Suprapubic skin (tissue), 4 donors: ENCODE results near the gene EFCAB7. TPM values are rescaled to one million over a fixed set of nuclear protein-coding genes. Genes with fewer than 3 reads are reported as not detected.
A peak's percentile ranks its signal among the peaks of the same experiment; 100 is the strongest.

ENCODE experiments used
- DNase-seq, 2 donors: peaks; one replicate each; pipeline ENCODE4 v3.0.0-alpha.2; 2019; ENCODE audit warnings: low spot score in 2 of 2
- H3K27ac ChIP-seq: fragments of 200-600 bp; sonication (generic); one replicate; pipeline ENCODE4 v1.5.1; 2019
- H3K27me3 ChIP-seq: fragments of 200-600 bp; sonication (generic); one replicate; pipeline ENCODE4 v1.5.1; 2019
- H3K36me3 ChIP-seq: fragments of 200-600 bp; sonication (generic); one replicate; pipeline ENCODE4 v1.5.1; 2019
- H3K4me1 ChIP-seq: fragments of 200-600 bp; sonication (generic); one replicate; pipeline ENCODE4 v1.5.1; 2019
- H3K4me3 ChIP-seq: fragments of 200-600 bp; sonication (generic); one replicate; pipeline ENCODE4 v1.5.1; 2019; ENCODE audit warnings: mild to moderate bottlenecking
- H3K9me3 ChIP-seq: fragments of 200-600 bp; sonication (generic); one replicate; pipeline ENCODE4 v1.5.1; 2019
- EP300 ChIP-seq: sonication (generic); formaldehyde crosslinking; IDR thresholded peaks from one replicate; pipeline ENCODE4 v1.6.1; 2017; ENCODE audit warnings: antibody characterized with exemption
- POLR2A ChIP-seq, 2 donors: fragments of 450-650 bp; IDR thresholded peaks; one replicate each; pipeline ENCODE4 v1.6.1; 2017; ENCODE audit warnings: antibody characterized with exemption in 2 of 2, mild to moderate bottlenecking in 2 of 2, moderate library complexity in 2 of 2
- POLR2AphosphoS5 ChIP-seq, 3 donors: sonication (generic); formaldehyde crosslinking; IDR thresholded peaks; one replicate each; pipeline ENCODE4 v1.6.1; 2017; ENCODE audit warnings: antibody characterized with exemption in 3 of 3
- WGBS: methylation state at CpG from one replicate; pipeline ENCODE4 v1.1.5; 2018; 5-methylcytosine and 5-hydroxymethylcytosine counted together
- total RNA-seq, 4 donors: library from RNA; depleted of rRNA; stranded (reverse); fragments of >200 nt; gene quantifications; one replicate each; pipeline ENCODE4 v1.1.0, GENCODE V29; 2016
- TF ChIP-seq, protein P1 (sequence below), 2 donors: fragments of 200-600 bp in 1 of 2; fragments of 450-650 bp in 1 of 2; sonication (generic) in 1 of 2; IDR thresholded peaks; one replicate each; pipeline ENCODE4 v1.5.1; 2016 to 2019; ENCODE audit warnings: antibody characterized with exemption in 2 of 2, mild to moderate bottlenecking in 1 of 2, moderate library complexity in 1 of 2

The EFCAB7 gene
- total RNA-seq, 4 donors from 2014 or later, result 2.8 to 14.1 (median 8.0) TPM

DNA sequence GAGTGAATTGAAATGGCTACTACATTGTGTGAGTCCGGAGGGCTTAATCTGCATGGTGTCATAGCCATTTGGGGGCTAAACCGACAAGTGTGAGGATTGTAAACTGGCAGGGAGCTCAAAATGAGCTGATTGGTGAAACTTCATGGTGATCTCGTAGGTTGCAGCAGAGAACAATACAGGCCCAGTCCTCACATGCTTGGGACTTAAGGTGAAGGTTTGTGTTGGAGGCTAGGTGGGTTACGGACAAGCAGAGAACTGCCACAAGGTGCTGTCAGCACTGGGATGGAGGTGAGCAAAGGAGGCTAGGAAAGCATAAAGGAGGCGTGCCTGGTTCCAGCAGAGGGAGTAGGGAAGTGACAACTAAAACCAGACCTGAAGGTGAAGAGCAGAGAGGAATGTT is 79.3 kb downstream of the EFCAB7 start:
- no peaks in the 10 kb centered on the region for H3K27me3 ChIP-seq
- H3K9me3 ChIP-seq, result no peaks in the 10 kb centered on the region
- 74% methylated on average over 5 of the region's 5 CpGs for WGBS
- no peak for TF ChIP-seq POLR2A (IDR thresholded peaks at IDR 0.05)
- TF ChIP-seq, protein P1, sequence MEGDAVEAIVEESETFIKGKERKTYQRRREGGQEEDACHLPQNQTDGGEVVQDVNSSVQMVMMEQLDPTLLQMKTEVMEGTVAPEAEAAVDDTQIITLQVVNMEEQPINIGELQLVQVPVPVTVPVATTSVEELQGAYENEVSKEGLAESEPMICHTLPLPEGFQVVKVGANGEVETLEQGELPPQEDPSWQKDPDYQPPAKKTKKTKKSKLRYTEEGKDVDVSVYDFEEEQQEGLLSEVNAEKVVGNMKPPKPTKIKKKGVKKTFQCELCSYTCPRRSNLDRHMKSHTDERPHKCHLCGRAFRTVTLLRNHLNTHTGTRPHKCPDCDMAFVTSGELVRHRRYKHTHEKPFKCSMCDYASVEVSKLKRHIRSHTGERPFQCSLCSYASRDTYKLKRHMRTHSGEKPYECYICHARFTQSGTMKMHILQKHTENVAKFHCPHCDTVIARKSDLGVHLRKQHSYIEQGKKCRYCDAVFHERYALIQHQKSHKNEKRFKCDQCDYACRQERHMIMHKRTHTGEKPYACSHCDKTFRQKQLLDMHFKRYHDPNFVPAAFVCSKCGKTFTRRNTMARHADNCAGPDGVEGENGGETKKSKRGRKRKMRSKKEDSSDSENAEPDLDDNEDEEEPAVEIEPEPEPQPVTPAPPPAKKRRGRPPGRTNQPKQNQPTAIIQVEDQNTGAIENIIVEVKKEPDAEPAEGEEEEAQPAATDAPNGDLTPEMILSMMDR (IDR thresholded peaks at IDR 0.05), result no peak
- H3K4me3 ChIP-seq, result no peak overlapping the region
- H3K4me1 ChIP-seq, result no peaks in the 10 kb centered on the region
- no peak overlapping the region for H3K27ac ChIP-seq
- no peaks in the 10 kb centered on the region for H3K36me3 ChIP-seq
- no peak for DNase-seq

DNA sequence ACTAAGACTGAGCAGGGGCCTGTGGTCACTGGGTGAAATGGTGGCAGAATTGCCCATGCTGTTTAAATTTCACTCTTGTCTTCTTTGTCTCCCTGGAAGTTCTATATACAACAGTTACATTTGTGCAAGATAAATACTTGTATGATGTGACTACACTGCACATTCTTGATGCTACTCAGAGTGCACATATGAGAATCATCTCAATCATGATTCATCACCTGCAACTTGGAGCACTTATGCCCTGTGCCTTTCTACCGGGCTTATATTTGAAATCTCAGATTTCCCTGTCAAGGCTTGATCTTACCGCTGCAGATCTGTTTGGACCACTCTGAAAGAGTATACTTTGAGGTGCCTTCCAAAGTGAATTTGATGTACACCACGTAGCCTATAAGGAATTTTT is 80.5 kb downstream of the EFCAB7 start:
- Histone ChIP-seq H3K4me3 (no peak overlapping the region), H3K9me3 (no peaks in the 10 kb centered on the region), H3K4me1 (no peaks in the 10 kb centered on the region), H3K27ac (no peak overlapping the region), H3K27me3 (no peaks in the 10 kb centered on the region), H3K36me3 (no peaks in the 10 kb centered on the region)
- TF ChIP-seq POLR2AphosphoS5 (IDR thresholded peaks at IDR 0.05) (no peak), EP300 (no peak), POLR2A (IDR thresholded peaks at IDR 0.05) (no peak)
- TF ChIP-seq, protein P1 (IDR thresholded peaks at IDR 0.05), result no peak
- 88% methylated on average over 3 of the region's 3 CpGs for WGBS
- no peak for DNase-seq

DNA sequence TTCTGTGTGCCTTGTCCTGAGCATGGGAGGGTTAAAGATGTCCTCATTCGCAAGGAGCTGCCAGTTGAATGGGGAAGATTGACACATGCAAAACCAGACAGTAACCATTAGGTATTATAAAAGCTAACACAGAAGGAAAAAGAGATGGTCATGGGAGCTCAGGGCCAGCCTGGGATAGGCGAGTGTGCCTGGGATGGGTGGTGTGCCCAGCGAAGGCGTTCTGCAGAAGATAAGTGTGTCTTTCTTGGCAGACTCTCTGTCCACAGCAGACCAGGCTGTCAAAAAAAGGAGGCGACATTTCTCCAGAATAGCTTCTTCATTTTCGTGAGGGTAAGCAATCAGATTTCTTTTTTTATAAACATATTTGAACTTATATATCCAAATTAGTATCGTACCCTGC is 84.0 kb downstream of the EFCAB7 start:
- H3K9me3 ChIP-seq, result no peaks in the 10 kb centered on the region
- H3K27ac ChIP-seq, result no peak overlapping the region
- WGBS, result 97% methylated on average over 7 of the region's 7 CpGs
- no peak overlapping the region for H3K4me3 ChIP-seq
- H3K36me3 ChIP-seq, result no peaks in the 10 kb centered on the region
- no peak for DNase-seq
- TF ChIP-seq, protein P1 (IDR thresholded peaks at IDR 0.05), result no peak
- TF ChIP-seq POLR2A (IDR thresholded peaks at IDR 0.05) (no peak), EP300 (no peak), POLR2AphosphoS5 (IDR thresholded peaks at IDR 0.05) (no peak)
- no peaks in the 10 kb centered on the region for H3K4me1 ChIP-seq
- H3K27me3 ChIP-seq, result no peaks in the 10 kb centered on the region

DNA sequence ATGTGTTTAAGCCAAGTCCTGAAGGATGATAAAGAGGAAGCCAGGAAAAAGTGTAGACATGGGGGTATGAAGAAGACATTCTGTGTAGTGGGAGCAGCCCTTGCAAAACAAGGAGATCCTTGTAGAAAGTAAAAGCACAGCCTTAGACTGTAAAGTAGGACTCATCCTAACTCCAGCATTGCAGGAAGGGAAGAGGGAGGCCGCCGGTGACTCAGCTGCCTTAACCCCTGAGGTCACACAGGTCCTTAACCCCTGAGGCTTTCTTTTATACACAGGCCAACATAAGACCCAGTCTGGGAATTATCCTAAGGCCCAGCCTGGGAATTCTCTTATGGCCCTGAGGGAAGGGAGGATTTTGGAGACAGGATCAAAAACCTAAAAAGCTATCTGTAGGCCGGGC is 87.9 kb downstream of the EFCAB7 start:
- no peak overlapping the region for H3K4me3 ChIP-seq
- no peak overlapping the region for H3K27ac ChIP-seq
- H3K4me1 ChIP-seq, result peaks cover 7% of the 10 kb centered on the region
- no peaks in the 10 kb centered on the region for H3K27me3 ChIP-seq
- no peak for DNase-seq
- H3K9me3 ChIP-seq, result no peaks in the 10 kb centered on the region
- whole genome bisulfite sequencing, result 78% methylated on average over 3 of the region's 3 CpGs
- H3K36me3 ChIP-seq, result no peaks in the 10 kb centered on the region
- TF ChIP-seq POLR2AphosphoS5 (IDR thresholded peaks at IDR 0.05) (no peak), POLR2A (IDR thresholded peaks at IDR 0.05) (no peak), EP300 (no peak)
- TF ChIP-seq, protein P1 (IDR thresholded peaks at IDR 0.05), result no peak

DNA sequence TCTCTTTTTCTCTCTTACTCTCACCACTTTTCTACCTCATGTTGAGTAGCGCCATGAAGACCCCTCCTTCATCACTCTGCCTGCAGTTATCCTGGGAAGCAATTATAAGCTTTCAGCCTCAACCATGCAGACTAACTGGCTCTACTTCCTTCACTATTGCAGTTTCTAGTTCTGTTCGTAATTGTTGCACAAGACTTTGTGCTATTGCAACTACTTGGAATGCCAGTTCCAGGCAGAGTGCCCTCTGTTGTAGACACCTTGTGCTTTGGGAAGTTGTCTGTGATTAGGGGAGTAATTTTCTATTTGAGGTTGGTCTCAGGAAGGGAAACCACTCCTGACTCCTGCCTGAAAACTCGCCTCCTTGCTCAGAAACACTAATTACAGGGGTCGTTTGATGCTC is 89.2 kb downstream of the EFCAB7 start:
- no peak overlapping the region for H3K27ac ChIP-seq
- H3K36me3 ChIP-seq, result no peaks in the 10 kb centered on the region
- WGBS, result 75% methylated on average over 4 of the region's 4 CpGs
- TF ChIP-seq, protein P1 (IDR thresholded peaks at IDR 0.05), result no peak
- TF ChIP-seq POLR2AphosphoS5 (IDR thresholded peaks at IDR 0.05), result peak in 1 of 3 donors; percentile 37
- H3K27me3 ChIP-seq, result no peaks in the 10 kb centered on the region
- no peaks in the 10 kb centered on the region for H3K9me3 ChIP-seq
- H3K4me3 ChIP-seq, result no peak overlapping the region
- H3K4me1 ChIP-seq, result peaks cover 8% of the 10 kb centered on the region
- no peak for DNase-seq
